GM11168 (cell line): ENCODE results near the gene PLD4.
"Not testable (repeated sequence)": the region's sequence is repeated elsewhere in the genome, so short reads cannot be mapped to it uniquely, and the experiment has no call there.

Experiments used
- in situ Hi-C: fragments of 300-500 bp; cut with MboI; formaldehyde crosslinking; loops from one replicate; pipeline ENCODE4 v1.12.0; 2022; ENCODE audit warnings: low sequenced_read_pairs; ENCODE audit not compliant: unreplicated experiment

PLD4 gene, protein sequence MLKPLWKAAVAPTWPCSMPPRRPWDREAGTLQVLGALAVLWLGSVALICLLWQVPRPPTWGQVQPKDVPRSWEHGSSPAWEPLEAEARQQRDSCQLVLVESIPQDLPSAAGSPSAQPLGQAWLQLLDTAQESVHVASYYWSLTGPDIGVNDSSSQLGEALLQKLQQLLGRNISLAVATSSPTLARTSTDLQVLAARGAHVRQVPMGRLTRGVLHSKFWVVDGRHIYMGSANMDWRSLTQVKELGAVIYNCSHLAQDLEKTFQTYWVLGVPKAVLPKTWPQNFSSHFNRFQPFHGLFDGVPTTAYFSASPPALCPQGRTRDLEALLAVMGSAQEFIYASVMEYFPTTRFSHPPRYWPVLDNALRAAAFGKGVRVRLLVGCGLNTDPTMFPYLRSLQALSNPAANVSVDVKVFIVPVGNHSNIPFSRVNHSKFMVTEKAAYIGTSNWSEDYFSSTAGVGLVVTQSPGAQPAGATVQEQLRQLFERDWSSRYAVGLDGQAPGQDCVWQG

DNA sequence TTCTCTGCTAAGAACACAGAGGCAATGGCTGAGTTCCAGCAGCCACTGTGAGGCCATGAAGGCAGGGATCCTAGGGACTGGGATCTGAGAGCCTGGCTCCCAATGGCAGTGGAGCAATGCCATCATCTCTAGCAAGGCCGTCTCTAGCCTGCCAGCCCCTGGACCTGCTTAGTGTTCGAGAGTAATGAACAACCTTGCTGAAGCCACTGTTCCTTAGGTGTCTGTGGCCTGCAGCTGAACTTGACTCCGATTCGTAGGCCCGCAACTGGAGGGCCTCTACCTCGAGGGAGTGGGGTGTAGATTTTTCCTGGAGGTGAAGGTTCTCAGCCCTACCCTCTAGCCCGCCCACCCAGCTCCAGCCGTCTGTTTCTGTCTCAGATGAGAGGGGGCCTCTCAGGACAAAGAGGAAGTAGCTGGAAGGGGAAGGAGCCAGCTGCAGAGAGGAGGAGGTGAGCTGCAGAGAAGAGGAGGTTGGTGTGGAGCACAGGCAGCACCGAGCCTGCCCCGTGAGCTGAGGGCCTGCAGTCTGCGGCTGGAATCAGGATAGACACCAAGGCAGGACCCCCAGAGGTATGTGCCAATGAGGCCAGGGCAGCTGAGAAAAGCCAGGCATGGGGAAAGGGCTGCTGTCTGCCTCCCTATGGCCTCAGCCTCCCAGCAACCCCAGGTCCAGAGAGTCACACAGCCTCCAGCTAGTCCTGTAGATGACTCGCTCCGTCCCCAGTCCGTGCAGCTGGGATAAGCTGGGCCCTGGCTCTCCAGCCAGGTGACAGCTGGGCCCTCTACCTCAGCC lies at the start of gene PLD4:
PLD4 (plus strand) TSS at position 459 of the 793 bp plus-strand sequence. CDS start 2,262 bp downstream, outside the sequence.
- in situ Hi-C loops: no loop called here

DNA sequence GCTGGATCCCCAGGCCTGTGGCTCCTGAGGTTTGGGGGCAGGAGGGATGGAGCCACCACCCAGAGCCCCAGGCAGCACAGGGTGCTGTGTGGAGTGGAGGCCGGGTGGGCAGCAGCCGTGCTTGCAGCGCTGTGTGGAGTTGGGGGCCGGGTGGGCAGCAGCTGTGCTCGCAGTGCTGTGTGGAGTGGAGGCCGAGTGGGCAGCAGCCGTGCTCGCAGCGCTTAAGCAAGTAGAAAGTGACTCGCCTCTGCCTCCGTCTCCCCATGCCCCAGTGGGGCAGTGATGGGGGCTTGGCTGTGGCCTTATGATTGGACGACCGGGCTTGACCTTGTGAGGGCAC lies 49.3 kb upstream of the PLD4 start:
- in situ Hi-C loops: no loop called here

DNA sequence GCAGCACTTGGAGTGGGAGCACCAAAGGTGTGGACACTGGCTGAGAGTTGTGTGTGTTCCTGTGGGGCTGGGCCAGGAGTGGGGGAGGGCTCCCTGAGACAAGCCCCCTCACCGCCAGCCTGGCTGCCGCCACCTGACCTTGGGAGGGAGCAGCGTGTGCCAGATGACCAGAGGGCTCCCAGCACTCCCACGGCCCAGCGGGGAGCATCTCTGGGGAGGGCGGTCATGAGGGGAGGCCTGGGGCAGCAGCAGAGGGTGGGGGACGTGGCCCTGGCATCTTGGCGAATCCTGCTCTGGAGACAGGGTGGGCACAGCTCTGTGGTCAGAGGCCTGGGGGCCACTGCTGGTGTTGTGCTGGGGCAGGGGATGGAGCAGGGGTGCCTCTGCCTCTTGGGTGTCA lies 48.9 kb upstream of the PLD4 start:
- in situ Hi-C loops: no loop called here

DNA sequence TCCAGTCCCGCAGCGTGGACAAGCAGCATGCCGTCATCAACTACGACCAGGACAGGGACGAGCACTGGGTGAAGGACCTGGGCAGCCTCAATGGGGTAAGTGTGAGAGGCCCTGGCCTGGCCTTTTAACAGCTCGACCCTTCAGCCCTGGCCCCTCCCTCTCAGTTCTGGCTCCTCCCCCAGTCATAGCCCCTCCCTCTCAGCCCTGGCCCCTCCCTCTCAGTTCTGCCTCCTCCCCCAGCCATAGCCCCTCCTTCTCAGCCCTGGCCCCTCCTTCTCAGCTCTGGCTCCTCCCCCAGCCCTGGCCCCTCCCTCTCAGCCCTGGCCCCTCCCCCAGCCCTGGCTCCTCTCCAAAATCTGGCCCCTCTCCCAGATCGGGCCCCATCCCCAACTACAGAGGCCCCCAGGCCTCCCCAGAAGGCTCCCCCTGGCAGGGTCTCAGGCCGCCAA lies 48.4 kb upstream of the PLD4 start:
- in situ Hi-C loops: no loop called here

DNA sequence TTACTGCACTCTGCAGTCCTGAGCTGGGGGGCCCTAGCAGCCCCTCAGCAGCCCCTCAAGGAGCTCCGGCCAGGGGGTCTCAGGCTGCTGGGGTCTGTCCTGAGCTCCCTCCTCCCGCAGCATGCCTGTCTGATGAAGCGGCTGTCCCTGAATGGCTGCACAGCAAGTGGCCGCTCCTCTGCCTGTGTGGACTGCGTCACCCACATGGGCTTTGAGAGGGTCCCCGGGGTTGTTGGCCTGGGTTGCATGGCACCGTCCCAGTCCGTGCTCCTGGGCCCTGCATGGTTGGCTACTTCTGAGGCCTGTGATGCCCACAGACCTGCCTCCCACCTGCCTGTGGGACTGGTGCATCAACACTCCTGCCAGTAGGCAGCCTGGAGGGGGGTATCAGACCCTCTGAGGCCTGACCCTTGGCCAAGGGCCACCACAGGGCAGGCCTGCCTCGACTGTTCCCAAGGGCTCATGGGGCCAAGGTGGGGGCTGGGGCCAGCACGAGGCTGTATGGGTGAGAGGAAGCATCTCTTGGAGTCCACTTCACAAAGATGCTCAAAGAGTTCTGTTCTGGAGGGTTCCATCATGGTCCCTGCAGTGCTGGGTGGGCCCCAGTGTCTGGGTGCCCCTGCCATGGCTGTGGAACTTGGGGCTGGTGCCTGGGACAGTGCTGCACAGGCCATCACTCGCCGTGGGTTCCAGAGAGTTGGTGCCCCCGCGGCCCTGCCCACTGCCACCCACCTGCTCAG lies 47.4 kb upstream of the PLD4 start:
- in situ Hi-C loops: no loop called here

DNA sequence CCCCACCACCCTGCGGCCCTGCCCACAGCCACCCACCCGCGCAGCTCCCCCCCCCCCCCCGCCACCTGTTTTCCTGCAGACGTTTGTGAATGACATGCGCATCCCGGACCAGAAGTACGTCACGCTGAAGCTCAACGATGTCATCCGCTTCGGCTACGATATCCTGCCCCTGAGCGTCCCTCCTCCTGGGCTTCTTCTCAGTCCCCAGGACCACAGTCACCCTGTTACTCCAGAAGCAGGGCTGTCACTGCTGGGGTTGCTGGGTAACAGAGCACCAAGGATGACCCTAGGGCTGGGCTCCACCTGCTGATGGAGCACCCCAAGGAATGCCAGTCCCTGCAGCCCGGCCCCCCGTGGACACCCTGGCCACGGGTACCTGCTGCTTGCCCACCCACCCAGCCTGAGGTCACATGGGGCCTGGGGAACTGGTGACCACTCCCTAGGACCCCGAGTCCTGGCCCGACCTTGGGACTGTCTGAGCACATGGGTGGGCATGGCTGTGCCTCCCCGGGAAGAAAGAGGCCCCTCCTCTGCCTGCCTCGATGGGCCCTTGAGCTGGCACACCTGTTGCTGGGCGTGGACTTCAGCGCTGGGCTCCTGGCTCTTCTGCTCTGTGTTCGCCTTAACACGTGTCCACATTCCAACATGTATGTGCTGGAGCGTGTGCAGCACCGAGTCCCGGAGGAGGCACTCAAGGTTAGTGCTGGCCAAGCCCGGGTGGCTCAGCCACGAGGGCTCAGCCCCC lies 46.7 kb upstream of the PLD4 start:
- in situ Hi-C loops: no loop called here

DNA sequence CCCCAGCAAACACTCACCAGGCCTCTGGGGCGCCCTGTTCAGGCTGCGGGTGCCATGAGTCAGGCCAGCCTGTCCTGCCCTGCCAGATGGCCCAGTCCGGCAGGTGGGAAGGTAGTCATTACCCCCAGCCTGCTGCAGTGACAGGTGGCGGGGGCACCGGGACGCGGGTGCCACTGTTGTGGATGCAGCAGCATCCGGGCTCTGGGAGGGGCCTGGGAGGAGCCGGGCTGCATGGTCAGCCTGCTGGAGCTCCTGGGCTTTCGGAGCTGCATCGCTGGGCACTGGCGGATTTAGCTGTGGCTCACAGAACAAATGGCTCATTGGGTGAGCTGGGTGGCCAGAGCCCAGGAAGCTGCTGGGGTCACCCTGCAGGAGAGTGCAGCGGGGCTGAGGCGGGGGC lies 46.1 kb upstream of the PLD4 start:
- in situ Hi-C loops: no loop called here

DNA sequence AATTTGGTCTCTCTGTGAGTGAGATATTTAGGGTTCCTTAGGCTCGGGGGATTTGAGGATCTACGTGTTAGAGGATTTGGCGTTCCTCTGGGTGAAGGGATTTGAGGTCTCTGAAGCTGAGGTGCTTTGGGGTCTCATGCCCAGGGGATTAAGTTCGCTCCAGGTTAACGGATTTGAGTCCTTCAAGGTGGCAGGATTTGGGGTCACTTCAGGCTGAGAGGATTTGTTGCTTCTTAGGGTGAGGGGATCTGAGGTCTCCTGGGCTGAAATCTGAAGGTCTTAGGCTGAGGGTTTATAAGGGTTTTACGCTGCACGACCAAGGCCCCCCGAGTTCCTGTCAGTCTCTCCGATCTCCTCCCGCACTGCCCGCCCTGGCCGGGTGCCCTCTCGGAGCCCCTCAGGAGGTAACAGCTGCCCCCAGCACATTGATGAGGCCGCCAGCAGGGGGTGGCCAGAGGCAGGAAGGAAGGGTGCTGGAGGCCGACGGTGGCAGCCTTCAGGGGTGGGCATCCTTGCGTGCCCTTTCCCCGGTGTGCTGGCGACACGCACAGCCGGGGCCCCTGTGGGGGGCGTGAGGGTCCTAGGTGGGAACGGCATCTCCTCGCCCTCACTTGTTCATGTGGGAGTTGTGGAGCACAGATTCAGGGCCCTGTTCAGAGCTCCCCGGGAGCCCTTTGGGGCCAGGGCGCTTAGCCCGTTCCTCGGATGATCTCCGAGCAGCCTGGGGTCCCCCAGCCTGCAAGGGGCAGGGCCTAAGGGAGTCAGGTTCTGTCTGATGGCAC lies 45.3 kb upstream of the PLD4 start:
- in situ Hi-C loops: no loop called here

DNA sequence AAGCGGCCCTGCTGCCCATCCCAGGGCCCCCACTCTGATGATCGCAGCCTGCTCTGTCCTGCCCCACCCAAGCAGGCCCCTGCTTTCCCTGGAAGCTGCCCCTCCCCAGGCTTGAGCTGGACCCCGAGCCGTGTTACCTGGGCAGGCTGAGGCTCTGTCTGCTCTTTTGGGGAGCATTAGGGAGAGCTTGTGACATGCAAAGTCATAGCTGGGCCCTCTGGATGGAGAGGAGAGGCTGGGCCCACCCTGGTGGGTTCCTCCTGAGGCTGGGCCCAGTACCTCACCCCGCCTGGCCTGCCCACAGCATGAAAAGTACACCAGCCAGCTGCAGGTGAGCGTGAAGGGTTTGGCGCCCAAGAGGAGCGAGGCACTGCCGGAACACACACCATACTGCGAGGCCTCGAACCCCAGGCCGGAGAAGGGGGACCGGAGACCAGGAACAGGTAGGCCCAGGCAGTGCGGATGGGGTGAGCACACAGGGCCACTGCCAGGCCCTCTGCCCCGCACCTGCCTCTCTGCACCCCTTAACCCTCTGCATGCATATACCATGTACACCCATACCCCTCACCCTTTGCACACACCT lies 44.6 kb upstream of the PLD4 start:
- in situ Hi-C loops: no loop called here

DNA sequence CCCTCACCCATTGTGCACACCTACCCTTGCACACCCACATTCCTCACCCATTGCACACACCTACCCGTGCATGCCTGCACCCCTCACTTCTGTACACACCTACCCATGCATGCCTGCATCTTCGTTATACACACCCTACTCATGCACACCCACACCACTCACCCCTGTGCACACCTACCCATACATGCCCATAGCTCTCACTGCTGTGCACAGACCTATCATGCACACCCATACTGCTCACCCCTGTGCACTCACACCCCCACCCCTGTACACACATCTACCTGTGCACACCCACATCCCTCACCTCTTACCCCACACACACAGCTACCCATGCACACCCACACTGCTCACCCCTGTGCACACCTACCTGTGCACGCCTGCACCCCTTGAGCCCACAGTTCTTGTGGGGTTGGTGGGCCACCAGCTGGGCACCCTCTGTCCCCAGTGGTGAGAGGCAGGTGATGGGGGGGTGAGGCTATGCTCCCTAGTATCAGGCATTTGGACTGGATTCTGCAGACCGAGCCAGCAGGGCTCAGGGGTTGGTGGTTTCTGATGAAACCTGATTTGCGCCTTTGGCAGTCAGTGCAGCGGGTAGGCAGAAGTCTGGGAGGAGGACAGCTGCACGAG lies 44.0 kb upstream of the PLD4 start:
- in situ Hi-C loops: no loop called here

DNA sequence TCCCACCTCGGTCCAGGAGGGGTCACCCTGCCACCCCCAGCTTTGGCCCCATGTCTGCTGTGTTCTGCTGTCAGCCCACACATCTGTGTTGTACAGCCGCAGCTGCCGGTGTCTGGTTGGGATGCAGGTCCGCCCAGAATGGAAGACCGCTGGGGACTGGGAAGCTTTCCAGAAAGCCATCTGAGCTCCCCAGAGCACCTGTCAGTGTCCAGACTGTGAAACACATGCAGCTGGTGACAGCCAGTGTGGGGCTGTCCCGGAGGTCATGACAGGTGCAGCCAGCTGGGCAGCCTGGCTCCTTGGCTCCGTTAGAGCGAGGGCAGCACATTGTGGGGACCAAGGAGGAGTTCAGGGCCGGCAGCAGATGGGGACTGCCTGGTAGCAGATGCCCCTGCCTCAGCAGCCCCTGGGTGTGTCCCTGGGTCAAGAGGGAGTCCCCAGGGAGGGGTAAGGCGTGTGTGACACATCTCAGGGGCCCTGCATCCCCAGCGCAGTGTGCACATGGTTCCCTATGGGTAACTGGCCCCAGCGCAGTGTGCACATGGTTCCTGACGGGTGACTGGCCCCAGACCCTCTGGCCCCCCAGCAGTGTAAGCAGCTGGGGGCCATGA lies 43.2 kb upstream of the PLD4 start:
- in situ Hi-C loops: no loop called here

DNA sequence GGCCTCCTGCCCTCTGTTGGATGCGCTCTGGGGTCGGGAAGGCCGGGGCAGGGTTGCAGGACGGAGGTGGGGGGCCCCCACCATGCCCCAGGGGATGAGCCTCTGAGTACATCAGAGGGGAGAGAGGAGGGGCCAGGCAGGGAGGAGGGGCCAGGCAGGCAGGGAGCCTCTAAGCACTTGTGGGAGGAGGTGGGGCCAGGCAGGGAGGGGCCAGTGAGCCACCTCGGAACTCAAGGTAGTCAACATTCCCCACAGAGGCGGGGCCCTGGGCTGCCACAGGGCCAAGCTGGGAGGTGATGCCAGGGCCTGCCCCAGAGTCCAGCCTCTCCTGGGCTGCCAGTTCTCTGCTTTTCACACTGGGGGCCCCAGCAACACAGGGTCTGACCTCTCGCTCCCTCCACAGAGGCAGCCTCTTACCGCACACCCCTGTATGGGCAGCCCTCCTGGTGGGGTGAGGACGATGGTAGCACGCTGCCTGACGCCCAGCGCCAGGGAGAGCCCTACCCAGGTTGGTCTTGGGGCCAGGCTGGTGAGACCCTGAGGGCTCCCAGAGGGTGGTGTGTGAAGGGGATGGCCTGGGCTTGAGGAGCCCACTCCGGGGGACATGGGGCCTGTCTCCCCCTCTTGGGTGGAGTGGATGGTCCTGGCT lies 42.2 kb upstream of the PLD4 start:
- in situ Hi-C loops: no loop called here

DNA sequence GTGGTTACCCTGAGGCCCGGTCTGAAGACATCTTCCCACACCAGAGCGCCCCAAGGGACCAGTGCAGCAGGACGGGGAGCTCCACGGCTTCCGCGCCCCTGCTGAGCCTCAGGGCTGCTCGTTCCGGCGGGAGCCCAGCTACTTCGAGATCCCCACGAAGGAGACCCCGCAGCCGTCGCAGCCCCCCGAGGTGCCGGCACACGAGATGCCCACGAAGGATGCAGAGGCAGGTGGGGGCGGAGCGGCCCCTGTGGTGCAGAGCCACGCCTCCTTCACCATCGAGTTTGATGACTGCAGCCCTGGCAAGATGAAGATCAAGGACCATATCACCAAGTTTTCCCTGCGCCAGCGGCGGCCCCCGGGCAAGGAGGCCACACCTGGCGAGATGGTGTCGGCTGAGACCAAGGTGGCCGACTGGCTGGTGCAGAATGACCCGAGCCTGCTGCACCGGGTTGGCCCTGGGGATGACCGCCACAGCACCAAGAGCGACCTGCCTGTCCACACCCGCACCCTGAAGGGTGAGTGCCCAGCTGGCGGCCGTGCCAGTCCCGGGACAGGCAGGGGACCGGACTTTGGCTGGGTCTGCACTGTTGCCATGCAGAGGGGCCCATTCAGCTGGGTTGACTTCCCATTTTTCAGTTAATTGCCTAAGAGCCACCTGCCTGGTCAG lies 41.6 kb upstream of the PLD4 start:
- in situ Hi-C loops: no loop called here

DNA sequence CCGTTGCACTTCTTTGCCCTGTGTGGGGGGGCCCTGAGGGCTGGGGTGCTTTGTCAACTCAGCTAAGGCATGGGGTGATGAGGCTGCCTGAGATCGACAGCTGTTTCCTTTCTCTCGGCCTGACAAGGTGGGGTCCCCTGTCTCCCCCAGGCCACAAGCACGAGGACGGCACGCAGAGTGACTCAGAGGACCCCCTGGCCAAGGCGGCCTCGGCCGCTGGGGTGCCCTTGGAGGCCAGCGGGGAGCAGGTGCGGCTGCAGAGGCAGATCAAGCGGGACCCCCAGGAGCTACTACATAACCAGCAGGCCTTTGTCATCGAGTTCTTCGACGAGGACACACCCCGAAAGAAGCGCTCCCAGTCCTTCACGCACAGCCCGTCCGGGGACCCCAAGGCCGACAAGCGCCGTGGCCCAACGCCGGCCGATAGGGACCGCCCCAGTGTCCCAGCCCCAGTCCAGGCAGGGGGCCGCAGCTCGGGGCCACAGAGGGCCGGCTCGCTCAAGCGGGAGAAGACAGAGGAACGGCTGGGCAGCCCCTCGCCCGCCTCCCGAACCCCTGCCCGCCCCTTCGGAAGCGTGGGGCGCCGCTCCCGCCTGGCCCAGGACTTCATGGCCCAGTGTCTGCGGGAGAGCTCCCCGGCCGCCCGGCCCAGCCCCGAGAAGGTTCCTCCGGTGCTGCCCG lies 40.9 kb upstream of the PLD4 start:
- in situ Hi-C loops: no loop called here

DNA sequence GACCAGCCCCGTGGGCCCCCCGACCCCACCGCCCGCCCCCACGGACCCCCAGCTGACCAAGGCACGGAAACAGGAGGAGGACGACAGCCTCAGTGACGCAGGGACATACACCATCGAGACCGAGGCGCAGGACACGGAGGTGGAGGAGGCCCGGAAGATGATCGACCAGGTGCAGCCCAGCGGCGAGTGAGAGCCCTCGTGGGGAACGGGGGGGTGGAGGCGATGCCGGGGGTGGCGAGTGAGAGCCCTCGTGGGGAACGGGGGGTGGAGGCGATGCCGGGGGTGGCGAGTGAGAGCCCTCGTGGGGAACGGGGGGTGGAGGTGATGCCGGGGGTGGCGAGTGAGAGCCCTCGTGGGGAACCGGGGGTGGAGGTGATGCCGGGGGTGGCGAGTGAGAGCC lies 40.3 kb upstream of the PLD4 start:
- in situ Hi-C loops: not testable (repeated sequence)
